KG1 (cell line): ENCODE data around the gene CSF1R.

Source experiments
- DNase-seq: peaks from one replicate; lab custom pipeline; 2025; lab: John Stamatoyannopoulos, UW

The CSF1R gene

DNA sequence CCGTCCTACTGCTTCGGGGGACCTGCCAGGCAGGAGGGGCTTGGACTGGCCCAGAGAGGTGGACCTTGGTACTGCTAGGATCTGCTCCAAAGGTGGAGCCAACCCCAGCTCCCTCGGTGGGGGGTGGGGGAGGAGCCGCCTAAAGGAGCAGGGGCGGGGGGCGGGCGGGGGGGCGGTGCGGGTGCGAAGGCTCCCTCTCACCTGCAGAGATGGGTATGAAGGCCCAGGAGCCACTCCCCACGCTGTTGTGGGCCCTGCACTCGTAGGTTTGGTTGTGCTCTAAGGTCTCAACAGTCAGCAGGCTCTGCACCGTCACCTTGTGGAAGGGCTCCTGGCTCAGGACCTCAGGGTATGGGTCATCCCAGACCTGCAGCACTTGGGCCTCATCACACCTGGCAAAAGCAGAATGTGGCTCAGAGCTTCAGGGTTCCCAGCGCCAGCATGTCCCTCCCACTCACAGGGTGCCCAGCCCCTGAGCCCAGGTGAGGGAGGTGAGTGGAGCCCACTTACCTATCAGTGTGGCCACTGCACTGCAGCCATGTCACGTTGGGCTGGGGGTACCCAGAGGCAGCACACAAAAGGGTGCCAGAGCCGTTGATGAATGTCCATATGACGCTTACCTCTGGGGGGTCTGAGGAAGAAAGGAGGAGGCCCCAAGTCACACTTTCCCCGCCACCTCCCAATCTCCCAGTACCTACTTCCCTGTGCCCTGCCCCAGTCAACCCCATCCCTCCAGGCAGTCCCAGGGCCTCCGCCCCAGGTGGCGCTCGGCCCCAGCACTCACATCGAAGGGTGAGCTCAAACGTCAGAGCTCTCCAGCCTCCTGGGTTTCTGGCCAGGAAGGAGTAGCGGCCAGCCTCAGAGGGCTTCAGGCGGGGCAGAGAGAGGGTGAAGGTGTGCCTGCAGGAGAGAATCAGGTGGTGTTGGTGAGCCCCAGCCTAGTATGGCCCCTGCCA is 16.4 kb downstream of the CSF1R start:
- no peak for DNase-seq

DNA sequence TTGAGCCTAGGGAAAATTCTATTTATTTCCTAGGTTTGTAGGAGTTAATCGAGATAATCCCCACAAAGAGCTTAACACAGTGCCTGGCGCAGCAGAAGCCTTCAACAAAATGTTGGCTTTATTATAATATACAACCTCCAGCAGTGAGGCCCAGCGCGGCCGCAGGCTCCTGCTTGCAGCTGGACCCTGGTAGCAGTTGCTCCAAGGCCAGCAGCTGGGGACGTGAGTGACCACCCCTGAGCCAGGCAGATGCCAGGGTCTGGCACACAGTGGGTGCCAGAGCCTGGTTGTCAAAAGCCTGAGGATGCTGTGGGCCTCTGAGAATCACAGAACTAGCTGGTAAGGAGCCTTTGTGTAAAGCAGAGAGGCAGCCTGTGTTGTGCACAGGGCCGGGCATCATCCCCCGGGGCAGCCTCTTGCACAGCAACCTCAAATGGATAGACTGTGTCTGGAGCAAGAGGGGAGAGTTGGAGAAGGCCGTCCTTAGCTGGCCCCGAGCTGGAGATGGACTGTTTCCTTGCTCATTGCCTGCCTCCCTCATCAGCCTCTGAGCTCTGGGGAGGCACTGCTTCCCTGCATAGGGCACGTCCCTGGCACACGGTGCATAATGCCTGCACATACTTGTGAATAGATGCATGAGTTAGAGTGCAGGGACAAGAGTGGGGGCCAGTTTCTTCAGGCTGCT is 17.3 kb downstream of the CSF1R start:
- no peak for DNase-seq

DNA sequence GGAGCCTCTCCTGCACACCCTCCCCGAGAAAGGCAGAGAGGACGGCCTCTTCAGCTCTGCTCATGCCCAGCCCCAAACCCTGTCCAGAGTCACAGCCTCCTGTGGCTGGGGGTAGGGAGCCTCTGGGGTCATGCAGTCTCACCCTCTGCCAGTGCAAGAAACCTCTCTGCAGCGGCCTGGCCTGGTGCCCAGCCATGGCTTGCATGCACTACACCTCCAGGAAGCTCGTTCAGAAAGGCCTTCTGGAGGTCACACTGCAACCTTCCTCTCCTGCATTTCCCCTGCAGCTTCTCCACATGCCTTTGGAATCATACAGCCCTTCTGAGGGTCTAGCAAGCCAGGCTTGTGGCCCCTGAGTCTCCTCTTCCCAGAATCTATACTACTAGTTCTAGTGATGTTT is 17.9 kb downstream of the CSF1R start:
- DNase-seq: no peak

DNA sequence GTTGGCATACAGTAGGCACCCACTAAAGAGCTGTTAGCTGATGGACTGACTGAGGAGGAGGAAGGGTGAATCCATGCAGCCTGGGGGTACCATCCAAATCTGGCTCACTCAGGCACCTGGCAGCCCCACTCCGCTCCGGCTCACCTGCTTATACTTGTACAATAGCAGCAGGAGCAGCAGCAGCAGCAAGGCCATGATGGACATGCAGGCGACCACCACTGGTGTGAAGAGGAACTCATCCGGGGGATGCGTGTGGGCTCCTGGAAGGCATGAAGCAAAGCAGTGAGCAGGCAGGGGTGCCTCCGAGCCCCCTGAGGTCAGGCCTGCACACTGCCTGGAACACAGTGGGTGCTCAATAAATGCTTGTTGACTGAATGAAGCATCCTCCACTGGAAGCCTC is 18.3 kb downstream of the CSF1R start:
- no peak for DNase-seq

DNA sequence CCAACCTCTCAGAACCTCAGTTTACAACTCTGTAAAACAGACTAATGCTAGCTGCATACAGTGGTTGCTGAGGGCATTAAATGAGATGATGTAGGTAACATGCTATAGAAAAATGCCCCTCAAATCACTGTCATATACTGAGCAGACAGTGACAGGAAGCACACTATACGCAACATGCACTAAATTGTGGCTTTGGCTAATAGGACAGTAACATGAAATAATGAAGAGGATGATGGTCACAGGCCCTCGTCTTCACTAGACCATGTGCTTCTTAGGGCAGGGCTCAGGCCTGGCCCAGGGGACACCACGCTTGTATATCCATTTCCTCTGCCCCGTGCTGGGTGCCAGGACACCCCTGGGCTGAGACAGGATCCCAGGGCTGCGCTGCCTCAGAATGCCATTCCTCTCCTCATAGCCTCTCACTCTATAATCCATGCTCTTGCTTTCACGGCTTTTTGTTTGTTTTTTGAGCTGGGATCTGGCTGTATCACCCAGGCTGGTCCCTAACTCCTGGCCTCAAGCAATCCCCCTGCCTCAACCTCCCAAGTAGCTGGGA is 18.9 kb downstream of the CSF1R start:
- DNase-seq: no peak

DNA sequence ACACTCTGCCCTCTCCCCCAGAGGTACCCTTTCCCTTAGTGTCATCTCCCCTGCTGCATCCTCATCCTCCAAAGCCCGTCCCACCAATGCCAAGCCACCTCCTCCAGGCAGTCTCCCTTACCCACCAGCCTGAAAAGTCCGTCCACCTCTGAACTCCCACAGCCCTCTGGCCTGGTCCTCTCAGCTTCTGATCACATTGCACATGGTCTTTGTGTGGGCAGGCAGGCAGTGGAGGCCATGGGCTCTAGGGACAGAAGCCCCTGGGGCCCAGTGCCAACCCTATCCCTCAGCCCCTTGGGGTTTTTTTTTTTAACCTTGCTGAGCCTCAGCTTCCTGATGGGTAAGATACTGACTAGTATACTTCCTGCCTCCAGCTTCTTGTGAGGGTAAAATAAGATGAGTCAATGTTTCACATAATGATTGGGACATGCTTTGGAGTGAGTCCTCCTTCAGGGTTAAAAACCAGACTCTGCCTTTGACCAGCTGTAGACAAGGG is 19.4 kb downstream of the CSF1R start:
- DNase-seq: peak; percentile 10

DNA sequence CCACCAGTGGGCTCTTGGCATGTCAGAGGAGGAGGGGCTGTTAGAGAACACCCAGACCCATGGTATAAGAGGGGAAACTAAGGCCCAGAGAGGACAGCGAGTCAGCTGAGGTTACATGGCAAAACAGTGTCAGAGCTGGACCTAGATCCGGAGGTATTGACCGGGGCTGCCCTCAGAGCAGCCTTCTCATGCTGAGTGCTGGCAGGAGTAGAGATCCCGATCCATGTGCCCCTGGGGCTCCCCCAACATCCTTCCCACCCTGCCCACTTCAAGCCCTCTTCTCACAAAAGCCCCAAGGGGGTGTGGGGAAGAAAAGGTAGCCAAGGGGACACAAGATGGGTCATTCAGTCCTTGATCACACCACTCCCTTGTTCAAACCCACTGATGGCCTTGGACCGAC is 19.9 kb downstream of the CSF1R start:
- DNase-seq: no peak

DNA sequence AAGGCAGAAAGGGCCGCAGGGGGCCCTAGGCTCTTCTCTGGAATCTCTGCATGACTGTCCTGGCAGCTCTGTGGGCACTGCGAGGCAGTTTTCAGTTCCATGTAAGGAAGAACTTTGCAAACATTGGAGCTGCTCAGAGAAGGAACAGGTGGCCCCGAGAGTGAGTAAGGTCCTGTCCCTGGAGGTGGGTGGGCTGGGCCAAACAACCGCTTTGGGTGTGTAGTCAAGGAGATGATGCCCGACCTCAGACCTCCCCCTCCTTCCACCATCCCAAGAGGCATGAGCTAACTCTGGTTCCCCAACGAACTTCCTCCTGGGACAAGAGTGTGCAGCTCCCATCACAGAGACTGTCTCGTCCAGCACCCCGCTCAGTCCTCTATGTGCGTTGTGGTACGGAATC is 20.5 kb downstream of the CSF1R start:
- DNase-seq: no peak

DNA sequence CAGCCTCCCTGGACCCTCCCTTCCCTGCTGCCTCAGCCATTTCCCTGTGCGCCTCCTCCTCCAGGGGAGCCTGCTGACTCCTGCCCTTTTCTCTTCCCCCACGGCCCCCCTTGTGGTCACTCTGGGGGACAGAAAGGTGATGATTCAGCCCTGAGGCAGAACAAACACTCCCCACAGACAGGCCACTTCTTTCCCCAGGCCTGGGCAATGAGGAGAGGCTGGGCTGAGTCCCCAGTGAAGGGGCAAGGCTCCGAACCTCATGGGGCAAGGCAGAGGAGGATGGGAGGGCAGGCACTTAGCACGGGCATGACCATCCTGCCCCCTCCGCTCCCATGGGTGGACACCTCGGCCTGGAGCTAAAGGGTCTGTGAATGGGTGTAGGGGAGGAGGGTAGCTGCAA is 21.0 kb downstream of the CSF1R start:
- no peak for DNase-seq

DNA sequence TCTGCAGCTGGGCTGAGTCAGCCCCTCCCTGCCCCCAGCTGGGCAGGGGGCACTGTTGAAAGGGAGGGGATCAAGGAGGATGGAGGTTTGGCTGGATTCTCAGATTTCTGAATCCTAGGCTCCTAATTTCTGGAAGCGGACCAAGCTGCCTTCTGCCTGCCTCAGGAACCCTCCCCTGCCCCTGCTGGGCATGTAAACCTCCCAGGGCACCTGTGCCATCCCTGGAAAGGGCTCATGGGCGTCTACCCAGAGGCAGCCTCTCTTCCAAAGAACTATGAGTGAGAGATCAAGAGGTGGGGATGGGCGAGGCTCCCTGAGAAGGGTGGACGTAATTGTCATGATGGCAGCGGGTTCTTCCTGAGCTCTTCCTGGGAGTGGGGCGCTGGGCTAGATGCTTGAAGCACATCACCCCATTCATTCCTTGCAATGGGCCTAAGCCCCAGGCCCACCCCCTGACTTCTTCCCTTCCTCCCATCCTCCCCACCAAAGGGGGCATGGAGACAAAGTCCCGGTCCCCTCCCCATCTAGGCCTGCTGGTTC is 21.6 kb downstream of the CSF1R start:
- no peak for DNase-seq

DNA sequence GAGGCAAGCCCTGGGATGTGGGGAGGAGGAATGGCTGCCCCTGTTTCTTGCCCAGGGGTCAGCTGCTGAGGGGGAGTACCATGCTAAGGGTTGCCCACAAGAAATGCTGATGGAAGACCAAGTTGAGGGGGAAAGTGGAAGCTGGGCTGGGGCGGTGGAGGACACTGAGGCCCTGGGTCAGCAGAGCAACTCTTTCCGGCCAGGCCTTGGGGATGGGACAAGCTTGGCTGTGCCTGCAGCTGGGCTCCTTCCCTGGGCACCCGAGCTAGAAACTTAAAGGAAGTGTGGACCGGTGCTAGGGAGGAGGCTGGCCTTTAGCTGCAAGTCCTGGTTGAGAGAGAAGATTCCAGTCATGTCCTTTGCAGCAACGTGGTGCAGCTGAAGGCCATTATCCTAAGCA is 22.7 kb downstream of the CSF1R start:
- DNase-seq: no peak

DNA sequence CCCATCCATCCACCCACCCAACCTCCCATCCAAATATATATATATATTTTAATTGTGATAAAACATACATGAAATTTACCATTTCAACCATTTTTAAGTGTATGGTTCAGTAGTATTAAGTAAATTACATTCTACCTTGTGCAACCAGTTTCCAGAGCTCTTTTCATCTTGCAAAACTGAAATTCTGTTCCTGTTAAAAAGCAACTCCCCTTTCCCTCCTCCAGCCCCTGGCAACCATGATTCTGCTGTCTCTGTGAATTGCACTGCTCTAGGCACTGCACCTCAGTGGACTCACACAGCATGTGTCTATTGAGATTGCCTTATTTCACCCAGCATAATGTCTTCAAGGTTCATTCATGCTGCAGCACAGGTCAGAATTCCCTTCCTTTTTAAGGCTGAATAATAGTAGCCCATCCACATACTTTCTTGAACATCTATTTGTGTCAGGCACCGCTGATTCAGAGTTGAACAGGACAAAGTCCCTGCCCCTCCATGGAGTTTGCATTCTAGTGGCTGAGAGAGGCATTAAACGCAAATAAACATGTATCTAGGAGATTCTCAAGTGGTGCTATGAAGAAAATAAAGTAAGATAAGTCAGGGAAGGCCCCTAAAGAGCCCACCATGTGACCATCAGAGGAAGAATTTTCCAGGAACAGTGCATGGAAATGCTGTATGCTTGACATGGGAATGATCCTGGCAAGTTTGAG is 24.0 kb downstream of the CSF1R start:
- DNase-seq: no peak

DNA sequence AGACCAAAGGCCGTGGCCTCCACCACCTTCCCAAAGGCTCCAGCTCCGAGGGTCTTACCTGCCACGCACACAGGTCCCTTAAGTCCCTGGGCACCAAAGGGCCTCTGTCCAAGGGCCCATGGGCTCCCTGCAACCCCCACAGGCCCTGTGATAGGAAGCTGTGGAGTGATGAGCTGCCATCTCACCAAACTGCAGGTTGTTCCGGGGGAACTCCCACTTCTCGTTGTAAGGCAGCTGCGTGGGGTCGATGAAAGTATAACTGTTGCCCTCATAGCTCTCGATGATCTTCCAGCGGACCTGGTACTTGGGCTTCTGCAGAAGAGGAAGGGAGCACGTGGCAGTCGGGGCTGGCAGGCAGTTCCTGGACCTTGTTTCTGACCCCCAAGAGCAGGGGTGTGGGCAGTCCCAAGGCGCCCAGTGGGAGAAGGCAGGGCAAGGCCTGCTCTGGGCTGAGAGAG is 24.8 kb downstream of the CSF1R start:
- DNase-seq: no peak

DNA sequence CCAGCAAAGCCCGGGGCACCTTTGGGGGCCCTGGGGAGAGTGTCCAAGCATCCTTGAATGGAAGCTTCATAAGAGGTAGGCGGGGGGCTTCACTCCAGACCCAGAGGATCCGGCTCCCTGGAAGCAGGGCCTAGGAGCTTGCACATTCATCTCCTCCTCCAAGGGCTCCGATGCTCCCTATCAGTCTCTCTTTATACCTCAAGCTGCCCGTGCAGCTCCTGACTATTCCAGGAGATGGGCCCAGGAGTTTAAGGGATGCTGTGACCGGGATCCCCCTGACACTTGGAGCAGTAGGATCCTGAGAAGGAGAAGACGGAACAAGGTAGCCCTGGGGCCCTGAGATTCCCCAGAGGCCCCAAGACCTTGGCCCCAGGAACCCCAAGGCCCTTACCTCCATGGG is 25.9 kb downstream of the CSF1R start:
- DNase-seq: no peak

DNA sequence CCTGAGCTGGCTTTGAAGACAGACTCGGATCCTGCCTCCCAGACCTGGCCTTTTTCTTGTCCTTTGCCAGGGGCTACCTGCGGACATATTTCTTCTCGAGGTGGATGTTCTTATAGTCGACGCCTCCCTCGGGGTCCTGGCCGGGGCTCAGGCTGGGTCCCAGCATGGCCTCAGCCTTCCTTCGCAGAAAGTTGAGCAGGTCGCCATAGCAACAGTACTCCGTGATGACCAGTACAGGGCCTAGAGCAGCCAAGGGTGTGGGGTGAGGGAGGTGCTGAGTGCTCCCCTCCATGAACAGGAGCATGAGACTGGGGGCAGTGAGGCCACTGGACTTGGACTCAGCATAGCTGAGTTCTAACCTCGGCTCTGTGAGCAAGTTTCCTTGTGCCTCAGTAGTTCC is 26.7 kb downstream of the CSF1R start:
- no peak for DNase-seq

DNA sequence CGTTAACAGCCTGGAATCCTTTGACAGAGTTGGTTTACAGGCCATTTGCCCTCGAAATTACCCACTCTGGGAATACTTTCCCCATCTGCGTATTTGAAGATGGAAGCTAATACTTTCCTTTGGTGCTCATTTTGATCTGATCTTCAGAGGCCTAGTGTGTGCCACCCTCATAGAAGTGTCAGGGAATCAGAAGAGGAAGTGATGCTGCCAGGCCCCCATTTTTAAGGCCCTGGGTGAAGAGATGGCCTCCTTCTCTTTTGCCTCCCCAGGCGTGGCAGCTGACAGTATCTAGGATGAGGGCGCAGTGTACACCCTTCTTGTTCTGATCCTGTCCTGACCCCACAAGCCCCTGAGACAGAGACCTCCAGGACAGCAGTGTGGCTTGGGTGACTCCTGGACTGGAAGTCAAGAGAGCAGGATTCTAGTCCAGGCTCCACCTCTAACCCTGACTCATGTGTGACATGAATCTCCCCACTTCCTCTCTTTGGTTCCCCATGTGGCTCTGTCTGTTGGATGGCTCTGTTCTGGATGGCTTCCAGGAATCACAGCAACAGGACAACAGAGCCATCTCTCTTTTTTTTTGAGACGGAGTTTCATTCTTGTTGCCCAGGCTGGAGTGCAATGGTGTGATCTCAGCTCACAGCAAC is 27.8 kb downstream of the CSF1R start:
- no peak for DNase-seq

DNA sequence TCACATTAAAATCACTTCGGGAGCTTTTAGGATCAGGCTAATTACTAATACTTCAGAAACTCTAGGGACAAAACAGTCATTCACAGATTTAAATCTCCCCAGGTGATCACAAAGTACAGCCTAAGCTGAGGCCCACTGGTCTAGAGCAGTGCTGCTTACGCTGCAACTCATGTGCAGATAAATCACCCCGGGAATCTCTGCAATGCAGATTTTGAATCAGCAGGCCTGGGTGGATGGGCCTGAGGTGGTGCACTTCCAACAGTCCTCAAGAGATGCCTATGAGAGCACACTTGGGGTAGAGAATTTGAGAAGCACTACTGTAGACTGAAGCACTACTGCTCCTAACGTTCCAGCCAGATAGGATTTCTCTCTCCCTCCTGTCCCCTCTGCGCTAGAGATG is 28.4 kb downstream of the CSF1R start:
- no peak for DNase-seq

DNA sequence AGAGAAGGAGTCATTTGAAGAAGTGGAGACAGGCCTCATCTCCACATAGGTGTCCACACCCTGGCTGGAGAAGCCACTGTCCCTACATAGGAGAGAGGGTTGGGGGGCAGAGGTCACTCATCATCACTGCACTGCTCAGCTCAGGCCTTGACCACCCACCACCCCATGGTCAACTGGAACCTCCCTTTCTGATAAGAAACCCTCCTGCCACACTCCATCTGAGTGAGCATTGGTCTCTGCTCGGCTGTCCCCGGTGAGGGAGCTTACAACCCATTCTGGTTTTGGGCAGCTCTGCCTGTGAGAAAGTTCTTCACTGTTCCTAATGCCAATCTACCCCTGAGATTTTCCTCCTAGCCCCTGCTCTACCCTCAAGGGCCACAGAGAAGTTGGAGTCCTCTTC is 28.8 kb downstream of the CSF1R start:
- DNase-seq: no peak

DNA sequence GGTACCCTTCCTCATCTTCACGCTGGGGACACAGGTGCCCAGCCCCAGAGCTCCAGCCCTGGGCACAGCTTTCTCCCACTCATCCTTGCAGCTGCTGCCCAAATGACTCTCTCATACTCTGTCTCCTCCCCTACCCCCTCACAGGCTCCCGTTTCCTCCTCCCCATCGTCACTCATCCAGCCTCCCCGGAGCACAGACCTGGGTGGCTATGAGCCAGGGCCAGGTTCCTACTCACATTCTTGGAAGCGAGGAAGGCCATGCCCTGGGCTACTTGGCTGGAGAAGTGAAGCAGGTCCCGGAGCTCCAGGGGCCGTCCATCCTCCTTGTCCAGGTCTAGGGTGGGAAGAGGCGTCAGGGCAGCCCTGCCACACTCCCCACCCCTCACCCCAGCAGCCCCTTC is 29.3 kb downstream of the CSF1R start:
- no peak for DNase-seq

DNA sequence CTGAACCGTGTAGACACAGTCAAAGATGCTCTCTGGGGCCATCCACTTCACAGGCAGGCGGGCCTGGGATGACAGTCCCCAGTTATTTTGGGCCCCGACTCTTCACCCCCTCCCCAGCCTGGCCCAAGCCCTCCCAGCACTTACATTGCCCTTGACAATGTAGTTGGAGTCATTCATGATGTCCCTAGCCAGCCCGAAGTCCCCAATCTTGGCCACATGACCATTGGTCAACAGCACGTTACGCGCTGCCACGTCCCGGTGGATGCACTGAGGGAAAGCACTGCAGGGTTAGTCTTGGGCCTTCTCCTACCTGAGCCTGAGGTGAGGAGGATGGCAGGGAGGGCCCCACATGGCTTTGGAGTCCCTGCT is 30.3 kb downstream of the CSF1R start:
- DNase-seq: no peak

DNA sequence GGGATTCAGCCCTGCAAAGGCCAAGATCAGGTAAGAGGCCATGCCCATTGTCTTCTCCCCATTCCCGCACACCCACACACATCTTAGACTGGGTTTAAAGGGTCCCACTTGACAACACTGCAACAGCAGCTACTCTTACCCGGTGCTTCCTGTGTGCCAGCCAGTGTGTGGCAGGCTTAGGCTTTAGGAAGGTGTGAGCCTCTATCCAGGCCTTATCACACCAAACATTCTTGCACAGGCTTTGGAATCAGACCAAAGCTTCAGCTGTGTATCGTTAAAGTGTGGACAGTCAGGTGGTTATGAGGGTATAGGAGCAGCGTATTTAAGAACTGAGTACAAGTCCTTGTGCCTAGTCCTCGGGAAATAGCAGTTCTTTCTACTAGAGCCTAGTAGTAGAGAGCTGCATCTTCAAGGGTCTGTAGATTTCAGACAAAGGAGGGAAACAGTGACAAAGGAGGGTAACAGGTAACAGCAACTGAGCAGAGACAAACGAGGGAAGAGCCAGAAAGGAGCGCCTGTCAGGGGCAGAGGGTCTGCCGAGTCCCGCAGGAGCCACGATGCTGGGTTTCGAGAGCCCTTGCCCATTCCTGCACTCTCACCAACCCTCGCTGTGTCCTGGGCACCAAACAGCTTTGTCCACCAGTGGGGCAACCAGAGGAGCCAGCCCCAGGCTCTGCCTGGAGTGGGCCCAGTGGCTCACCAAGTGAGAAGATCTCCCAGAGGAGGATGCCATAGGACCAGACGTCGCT is 30.9 kb downstream of the CSF1R start:
- no peak for DNase-seq
